Nephron progenitor cell (in vitro differentiated cells): ENCODE data around the gene SMPD3.

Source experiments
- DNase-seq: peaks from one replicate; pipeline ENCODE4 v3.0.0; 2021
- H3K27ac Mint-ChIP-seq: 2 replicates; pipeline ENCODE4 v1.8.0; 2021; ENCODE audit warnings: mild to moderate bottlenecking, moderate library complexity, mixed read lengths
- H3K27me3 Mint-ChIP-seq: 2 replicates; pipeline ENCODE4 v1.8.0; 2021; ENCODE audit warnings: mild to moderate bottlenecking, low read depth, mixed read lengths; ENCODE audit not compliant: poor library complexity
- H3K36me3 Mint-ChIP-seq: 2 replicates; pipeline ENCODE4 v1.8.0; 2021; ENCODE audit warnings: low read depth, mixed read lengths
- H3K4me1 Mint-ChIP-seq: 2 replicates; pipeline ENCODE4 v1.8.0; 2021; ENCODE audit warnings: mixed read lengths
- H3K4me3 Mint-ChIP-seq: 2 replicates; pipeline ENCODE4 v1.8.0; 2021; ENCODE audit warnings: mild to moderate bottlenecking, moderate library complexity, mixed read lengths
- H3K9me3 Mint-ChIP-seq: 2 replicates; pipeline ENCODE4 v1.8.0; 2021; ENCODE audit warnings: mild to moderate bottlenecking, moderate library complexity, mixed read lengths
- CTCF ChIP-seq: fragments of 200-600 bp; sonication (generic); IDR thresholded peaks from 2 replicates; pipeline ENCODE4 v1.5.0; 2021; ENCODE audit warnings: antibody characterized with exemption

Gene SMPD3

DNA sequence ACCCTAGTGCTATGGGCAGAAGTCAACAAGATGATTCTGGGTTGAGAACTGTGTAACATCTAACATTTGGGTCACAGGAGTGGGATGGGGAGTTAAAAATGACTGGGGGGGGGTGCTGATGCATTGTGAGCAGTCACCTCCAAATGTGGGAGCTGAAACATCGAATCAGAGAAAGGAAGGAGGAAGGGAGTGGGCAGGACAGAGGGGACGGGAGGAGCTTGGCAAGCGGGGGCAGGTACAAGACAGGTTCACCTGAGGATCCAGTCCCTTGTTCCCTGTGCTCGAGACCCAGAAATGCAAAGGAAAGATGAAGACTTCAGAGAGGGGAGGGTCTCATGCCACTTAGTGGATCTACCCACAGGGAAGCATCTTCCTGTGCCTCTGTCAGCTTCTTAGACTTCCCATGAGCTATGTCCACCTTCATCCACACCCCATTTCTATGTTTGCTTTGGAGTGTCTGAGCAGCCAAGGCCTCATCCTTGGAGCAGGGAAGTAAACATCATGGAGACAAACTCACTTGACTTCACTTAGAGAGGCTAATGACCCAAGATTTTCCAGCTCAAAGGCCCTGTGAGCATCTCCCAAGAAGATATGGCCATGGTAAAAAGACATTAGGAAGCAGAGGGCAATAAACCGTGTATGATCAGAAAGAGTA, 20.5 kb downstream of the SMPD3 start:
- H3K4me3 Mint-ChIP-seq, result no peak overlapping the region
- no peaks in the 10 kb centered on the region for H3K36me3 Mint-ChIP-seq
- TF ChIP-seq CTCF, result no peak
- no peak for DNase-seq
- H3K4me1 Mint-ChIP-seq, result no peaks in the 10 kb centered on the region
- no peak overlapping the region for H3K27ac Mint-ChIP-seq
- H3K27me3 Mint-ChIP-seq, result peaks cover 30% of the 10 kb centered on the region
- no peaks in the 10 kb centered on the region for H3K9me3 Mint-ChIP-seq

- Mint-ChIP-seq H3K27me3 (peaks cover 27% of the 10 kb centered on the region), H3K4me3 (no peak overlapping the region)
Observed at GRCh38 chr16:68426347-68426652, 22.0 kb downstream of the SMPD3 start.

DNA sequence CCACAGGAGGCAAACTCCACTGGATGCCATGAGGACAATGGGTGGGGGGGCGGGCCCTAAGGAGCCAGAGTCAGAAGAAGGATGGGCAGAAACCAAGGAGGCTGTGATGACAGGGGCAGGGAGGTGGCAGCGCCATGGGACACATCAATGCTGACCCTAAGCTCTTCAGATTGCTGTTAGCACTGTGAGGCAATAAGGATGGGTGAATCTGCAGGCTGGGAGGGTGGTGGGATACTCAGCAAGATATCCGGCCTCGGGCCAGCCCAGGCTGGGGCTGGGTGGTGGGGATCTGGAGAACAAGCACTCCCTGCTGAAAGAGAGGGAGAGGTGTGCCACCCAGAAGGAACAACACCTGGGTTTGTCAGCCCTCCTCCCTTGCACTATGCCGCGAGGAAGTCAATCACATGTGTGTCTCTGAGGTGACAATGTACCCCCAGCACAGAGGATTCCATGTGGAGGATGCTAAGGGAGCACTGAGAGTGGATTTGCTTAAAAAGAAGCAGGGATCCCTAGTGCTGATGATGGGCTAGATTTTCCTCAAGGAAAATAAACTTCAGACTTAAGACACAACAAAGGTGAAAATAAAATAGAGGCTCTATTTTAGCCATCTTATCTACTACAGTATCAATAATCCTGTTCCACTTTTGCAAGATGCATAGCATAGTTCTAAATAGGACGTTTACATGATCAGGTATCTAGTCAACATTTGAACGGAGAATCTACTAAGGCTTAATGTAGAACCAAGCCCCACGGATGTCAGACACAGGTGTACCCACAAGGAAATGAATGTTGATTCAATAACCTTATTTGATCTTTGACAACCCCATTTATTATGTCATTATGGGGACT, 22.6 kb downstream of the SMPD3 start:
- Mint-ChIP-seq H3K9me3 (no peaks in the 10 kb centered on the region), H3K27ac (no peak overlapping the region), H3K4me1 (no peaks in the 10 kb centered on the region), H3K27me3 (peaks cover 25% of the 10 kb centered on the region), H3K4me3 (no peak overlapping the region), H3K36me3 (no peaks in the 10 kb centered on the region)
- TF ChIP-seq CTCF, result no peak
- no peak for DNase-seq

More at GRCh38 chr16:68426347-68426652, 22.0 kb downstream of the SMPD3 start:
- H3K4me1 Mint-ChIP-seq, result no peaks in the 10 kb centered on the region
- DNase-seq, result no peak
- H3K27ac Mint-ChIP-seq, result no peak overlapping the region
- no peaks in the 10 kb centered on the region for H3K9me3 Mint-ChIP-seq
- H3K36me3 Mint-ChIP-seq, result no peaks in the 10 kb centered on the region
- no peak for TF ChIP-seq CTCF

DNA sequence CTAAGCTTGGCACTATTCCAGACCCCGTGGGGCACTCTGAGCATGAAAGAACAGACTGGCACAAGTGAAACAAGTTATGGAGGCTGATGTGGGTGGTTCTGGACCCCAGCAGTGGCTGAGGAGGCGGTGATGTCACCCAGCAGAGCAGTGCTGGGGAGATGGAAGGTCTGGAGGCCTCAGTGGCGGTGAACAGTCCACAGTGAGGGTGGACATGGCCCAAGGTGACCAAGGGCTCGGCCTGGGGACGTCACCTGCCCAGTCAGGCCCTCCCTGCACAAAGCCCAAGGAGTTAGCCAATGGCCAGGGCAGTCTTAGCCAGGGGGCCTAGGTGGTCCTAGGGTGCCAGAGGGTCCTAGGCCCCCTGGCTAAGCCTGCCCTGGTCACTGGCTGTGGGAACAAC, 24.5 kb downstream of the SMPD3 start:
- no peaks in the 10 kb centered on the region for H3K9me3 Mint-ChIP-seq
- no peak for DNase-seq
- no peak overlapping the region for H3K4me3 Mint-ChIP-seq
- TF ChIP-seq CTCF, result no peak
- H3K4me1 Mint-ChIP-seq, result no peaks in the 10 kb centered on the region
- no peak overlapping the region for H3K27ac Mint-ChIP-seq
- no peaks in the 10 kb centered on the region for H3K36me3 Mint-ChIP-seq
- H3K27me3 Mint-ChIP-seq, result peaks cover 22% of the 10 kb centered on the region

DNA sequence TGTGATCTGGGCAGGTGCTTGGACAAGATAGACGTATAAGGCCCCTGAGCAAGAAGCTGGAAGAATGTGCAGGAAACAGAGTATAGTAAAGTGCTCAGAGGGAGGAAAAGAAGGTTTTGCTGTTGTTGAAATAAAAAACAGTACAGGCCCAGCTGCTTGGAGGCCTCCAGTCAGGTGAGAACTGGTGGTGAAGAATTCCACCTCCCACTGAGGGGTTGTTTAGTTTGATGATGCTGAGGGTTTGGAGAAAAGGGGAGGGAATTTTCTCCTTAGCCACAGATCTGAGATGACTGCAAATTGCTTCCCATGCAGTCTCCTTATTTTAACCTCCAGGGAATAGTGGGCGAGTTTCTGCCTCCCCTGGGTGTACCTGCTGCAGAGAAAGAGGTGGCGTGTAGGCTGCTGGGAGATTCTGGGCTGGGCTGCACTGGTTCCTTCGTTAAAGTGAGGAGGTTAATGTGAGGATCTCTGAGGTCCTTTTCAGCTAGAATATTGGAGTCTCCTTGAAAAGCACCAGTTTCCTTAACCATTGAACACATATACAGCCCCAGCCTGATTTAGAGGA, 25.8 kb downstream of the SMPD3 start:
- peaks cover 25% of the 10 kb centered on the region for H3K27me3 Mint-ChIP-seq
- H3K4me3 Mint-ChIP-seq, result no peak overlapping the region
- TF ChIP-seq CTCF, result no peak
- no peak for DNase-seq
- peaks cover under 1% of the 10 kb centered on the region for H3K4me1 Mint-ChIP-seq
- no peaks in the 10 kb centered on the region for H3K36me3 Mint-ChIP-seq
- H3K27ac Mint-ChIP-seq, result no peak overlapping the region
- H3K9me3 Mint-ChIP-seq, result no peaks in the 10 kb centered on the region
